ENCODE data around the gene CENPB.

Gene CENPB

DNA sequence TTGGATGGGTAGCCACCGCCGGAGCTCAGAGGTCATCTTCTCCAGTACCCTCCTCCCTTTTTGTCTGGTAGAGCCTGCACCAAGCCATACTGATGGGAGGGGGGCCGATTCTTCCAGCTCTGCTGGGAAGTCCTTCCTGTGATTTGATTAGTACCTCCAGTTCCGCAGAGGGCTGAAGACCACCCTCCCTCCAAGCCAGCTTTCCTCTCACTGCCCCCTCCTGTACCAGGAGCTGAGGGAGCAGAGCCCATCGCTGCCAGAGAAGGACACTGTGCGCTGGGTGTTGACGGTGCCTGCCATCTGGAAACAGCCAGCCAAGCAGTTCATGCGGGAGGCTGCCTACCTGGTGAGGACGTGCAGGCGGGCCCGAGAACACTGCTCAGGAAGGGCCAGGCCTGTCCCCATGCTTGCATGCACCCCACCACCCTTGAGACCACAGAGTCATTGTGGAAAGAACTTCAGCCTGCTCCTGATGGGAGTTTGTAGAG lies 40.8 kb downstream of the CENPB start:
- DNase-seq = no peak

DNA sequence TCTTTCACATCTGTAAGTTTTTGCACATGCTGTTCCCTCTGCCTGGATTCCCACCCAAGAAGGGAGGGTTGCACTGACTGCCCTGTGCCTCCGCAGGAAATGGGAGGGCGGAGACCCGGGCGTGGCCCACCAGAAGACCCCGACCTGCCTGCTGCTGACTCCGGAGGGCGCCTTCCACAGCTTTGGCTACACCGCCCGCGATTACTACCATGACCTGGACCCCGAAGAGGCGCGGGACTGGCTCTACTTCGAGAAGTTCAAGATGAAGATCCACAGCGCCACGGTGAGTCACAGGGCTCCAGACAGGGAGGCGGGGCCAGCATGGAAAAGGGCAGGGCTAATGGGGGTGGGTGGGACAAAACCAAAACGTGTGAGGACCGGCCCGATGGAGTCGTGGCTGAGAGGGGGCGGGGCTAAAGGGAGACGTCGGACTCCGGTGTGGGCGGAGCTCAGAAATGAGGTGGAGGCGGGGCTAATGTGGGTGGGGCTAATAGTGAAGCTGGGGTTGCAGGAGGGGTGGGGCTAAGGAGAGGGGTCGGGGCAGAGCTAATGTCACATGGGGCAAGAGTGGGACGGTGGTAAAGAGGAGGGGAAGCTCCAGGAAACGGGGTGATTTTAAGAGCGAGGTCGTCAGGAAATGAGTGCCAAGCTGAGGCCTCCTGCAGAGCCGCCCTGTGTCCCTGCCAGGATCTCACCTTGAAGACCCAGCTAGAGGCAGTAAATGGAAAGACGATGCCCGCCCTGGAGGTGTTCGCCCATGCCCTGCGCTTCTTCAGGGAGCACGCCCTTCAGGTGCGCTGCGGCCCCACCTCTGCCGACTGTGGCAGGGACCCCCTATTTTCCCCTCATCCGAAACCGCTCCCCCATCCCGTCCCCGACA lies 41.5 kb downstream of the CENPB start:
- DNase-seq = peak; percentile 73

DNA sequence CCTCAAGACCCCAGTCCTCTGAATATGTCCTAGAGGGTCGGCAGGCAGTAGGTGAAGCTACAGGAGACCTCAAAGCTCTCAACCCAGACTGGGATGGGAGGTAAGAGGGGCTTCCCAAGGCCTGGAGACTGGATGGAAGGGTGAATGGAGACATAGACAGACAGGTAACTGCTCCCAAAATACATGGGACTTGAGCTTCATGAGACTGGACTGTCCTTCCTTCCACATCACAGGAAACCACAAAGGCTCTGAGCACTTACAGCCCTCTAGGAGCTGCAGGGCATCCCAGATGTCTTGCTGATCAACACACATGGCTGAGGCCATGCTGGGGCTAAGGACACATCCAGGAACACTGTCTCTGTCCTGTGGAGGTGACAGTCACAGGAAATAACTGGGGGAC lies 42.5 kb downstream of the CENPB start:
- no peak for DNase-seq

DNA sequence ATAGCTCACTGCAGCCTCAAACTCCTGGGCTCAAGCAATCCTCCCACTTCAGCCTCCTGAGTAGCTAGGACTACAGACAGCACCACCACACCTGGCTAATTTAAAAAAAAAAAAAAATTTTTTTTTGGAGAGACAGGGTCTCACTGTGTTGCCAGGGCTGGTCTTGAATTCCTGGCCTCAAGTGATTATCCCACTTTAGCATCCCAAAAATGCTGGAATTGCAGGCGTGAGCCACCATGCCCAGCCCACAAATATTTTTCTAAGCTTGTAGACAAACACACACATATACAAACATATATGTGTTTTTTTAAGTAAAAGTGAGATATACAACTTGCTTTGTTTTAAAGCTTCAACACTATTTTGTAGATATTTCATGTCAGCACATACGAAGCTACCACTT lies 43.3 kb downstream of the CENPB start:
- no peak for DNase-seq

DNA sequence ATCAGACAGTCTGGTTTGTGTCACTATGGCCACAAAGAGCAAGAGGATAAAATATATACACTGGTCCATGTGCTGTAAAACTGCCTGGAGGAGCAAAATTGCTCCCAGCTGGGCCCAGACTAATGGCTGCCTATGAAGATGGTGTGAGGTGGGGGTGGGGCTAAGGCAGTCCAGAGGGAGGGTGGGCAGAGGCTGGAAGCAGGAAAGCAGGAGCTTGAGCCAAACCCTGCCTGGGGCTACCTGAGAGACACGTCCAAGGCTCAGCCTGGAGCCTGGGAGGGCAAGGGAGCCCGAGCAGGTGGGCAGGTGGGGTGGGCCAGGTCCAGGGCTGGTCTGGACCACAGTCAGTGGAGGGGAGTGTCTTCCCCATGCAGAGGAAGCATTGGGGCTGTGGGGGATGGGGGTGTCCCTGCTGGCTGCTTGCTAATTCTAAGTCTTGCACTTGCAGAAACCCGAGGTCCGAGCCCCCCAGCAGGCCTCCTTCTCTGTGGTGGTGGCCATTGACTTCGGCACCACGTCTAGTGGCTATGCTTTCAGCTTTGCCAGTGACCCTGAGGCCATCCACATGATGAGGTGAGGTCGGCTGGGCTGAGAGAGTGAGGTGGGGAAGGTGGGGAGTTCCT lies 44.6 kb downstream of the CENPB start:
- DNase-seq = no peak

GRCh38 chr20:3740615-3741301 lies 45.8 kb downstream of the CENPB start:
- no peak for DNase-seq

DNA sequence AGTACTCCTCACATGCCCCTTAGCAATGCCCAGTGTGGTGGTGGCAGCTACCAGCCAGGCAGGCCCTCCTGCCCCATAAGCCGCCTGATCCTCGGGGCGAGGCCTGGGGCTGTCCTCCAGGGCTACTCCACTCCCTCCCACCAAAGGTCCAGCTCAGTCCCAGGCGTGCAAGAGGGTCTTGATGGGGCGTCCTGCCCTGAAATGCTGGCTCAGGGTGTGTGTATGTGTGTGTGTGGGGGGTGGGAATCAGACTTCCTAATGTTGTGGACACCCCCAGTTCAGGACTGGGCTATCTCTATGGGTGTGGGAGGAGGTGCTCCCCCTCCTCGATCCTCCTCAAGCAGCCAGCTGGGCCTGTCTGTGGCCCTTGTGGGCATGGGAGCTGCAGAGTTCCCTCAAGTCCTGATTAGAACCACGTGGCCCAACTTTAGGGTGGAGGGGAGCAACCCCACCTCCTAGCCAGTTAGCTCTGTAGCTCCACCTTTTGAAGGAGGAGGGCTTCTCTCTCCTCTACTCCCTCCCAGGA lies 46.6 kb downstream of the CENPB start:
- DNase-seq = no peak

DNA sequence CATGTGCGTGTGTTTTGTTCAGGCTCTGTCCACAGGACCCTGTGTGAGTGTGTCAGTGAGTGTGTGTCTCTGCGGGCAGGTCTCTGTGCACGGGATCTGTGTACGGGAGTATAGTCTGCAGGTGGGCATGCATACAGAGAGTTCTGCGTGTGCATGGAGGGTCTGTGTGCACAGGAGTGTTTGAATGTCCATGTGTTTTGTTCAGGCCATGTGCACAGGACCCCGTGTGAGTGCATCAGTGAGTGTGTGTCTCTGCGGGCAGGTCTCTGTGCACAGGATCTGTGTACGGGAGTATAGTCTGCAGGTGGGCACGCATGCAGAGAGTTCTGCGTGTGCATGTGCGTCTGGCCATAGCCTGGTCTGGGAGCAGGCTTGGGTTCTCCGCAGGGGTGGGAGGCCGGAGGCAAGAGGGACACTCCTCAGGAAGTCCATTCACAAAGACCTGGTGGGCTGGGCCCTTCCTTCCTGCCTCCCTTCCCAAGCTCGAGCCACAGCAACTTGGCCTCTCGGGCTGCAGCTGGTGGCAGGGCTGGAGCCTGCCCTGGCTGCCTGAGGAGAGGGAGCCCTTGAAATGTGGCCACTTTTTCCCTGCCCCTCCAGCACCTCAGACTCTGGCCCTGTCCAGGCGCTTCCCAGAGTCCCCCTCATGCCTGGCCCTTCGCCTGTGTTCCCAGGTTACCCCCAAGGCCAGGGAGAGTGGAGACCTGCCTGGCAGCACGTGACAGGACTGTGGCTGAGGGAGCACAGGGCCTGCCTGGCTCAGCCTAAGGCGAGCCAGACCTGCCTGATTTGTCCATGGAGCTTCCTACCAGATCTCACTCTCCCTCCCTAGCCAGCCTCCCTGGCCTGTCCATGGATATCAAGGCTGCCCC lies 47.2 kb downstream of the CENPB start:
- no peak for DNase-seq

- DNase-seq = no peak
Observed at GRCh38 chr20:3738111-3739053, 48.2 kb downstream of the CENPB start.

GRCh38 chr20:3735768-3736167 lies 50.8 kb downstream of the CENPB start:
- DNase-seq = no peak

- no peak for DNase-seq
Observed at GRCh38 chr20:3734111-3734843, 52.3 kb downstream of the CENPB start.
